Measurements from ENCODE around the gene KMT2A.

- no peak for TF ChIP-seq CTCF (IDR thresholded peaks at IDR 0.05)
- TF ChIP-seq POLR2A (IDR thresholded peaks at IDR 0.05) = peak in 1 of 2 donors; percentile 51
Measured at GRCh38 chr11:118401880-118402590, 34.3 kb upstream of the KMT2A start.
